Gastrocnemius medialis (tissue), 4 donors: ENCODE data around the gene IL18.

ENCODE experiments used
- CTCF ChIP-seq, 5 experiments: fragments of 450-650 bp in 3 of 5; fragments of 200-600 bp in 2 of 5; sonication (generic) in 2 of 5; IDR thresholded peaks in 4 of 5; conservative IDR thresholded peaks in 1 of 5; 1 replicate in 4 of 5; 2 replicates in 1 of 5; pipeline ENCODE4 v1.5.1; 2016 to 2019; ENCODE audit warnings: antibody characterized with exemption in 5 of 5, mild to moderate bottlenecking in 3 of 5, moderate library complexity in 3 of 5
- POLR2A ChIP-seq, 2 donors: fragments of 450-650 bp; IDR thresholded peaks; one replicate each; pipeline ENCODE4 v1.6.1; 2017; ENCODE audit warnings: antibody characterized with exemption in 2 of 2, mild to moderate bottlenecking in 2 of 2, moderate library complexity in 2 of 2

- TF ChIP-seq CTCF (IDR thresholded peaks at IDR 0.05 in 4 of 5, conservative IDR thresholded peaks at IDR 0.05 in 1 of 5) (no peak), POLR2A (IDR thresholded peaks at IDR 0.05) (no peak)
These were observed 12.2 kb upstream of the IL18 start for GRCh38 chr11:112176077-112176476.
